Measurements from ENCODE around the gene RAB11FIP3.
"Not testable (repeated sequence)": the region's sequence is repeated elsewhere in the genome, so short reads cannot be mapped to it uniquely, and the experiment has no call there.

Gene RAB11FIP3

GRCh38 chr16:392450-393030 lies 32.9 kb upstream of the RAB11FIP3 start:
- DNase-seq: no peak

GRCh38 chr16:396199-396598 lies 29.2 kb upstream of the RAB11FIP3 start:
- no peak for DNase-seq

GRCh38 chr16:396605-397004 lies 28.8 kb upstream of the RAB11FIP3 start:
- no peak for DNase-seq

- DNase-seq: no peak
Measured at GRCh38 chr16:397135-397661, 28.3 kb upstream of the RAB11FIP3 start, which contains the start of gene NME4. TSS of gene NME4 (plus strand) at chr16:397199. CDS start at chr16:397223, 24 bp downstream.

- no peak for DNase-seq
Measured at GRCh38 chr16:397736-398332, 27.6 kb upstream of the RAB11FIP3 start.

GRCh38 chr16:398561-399339 lies 26.7 kb upstream of the RAB11FIP3 start:
- DNase-seq: no peak

GRCh38 chr16:399340-400019 lies 26.0 kb upstream of the RAB11FIP3 start:
- no peak for DNase-seq

- DNase-seq: no peak
Measured at GRCh38 chr16:400061-400591, 25.3 kb upstream of the RAB11FIP3 start.

GRCh38 chr16:401468-402348 lies 23.7 kb upstream of the RAB11FIP3 start, which contains the start of gene DECR2:
TSS of gene DECR2 (plus strand) at chr16:401885. CDS start at chr16:401964, 79 bp downstream.
- peak; percentile 98 for DNase-seq

GRCh38 chr16:404971-405486 lies 20.4 kb upstream of the RAB11FIP3 start:
- no peak for DNase-seq

- no peak for DNase-seq
Measured at GRCh38 chr16:405548-406506, 19.6 kb upstream of the RAB11FIP3 start.

- no peak for DNase-seq
Measured at GRCh38 chr16:407253-407652, 18.2 kb upstream of the RAB11FIP3 start.

GRCh38 chr16:410516-411178 lies 14.8 kb upstream of the RAB11FIP3 start:
- no peak for DNase-seq

- no peak for DNase-seq
Measured at GRCh38 chr16:411576-412265, 13.7 kb upstream of the RAB11FIP3 start.

- no peak for DNase-seq
Measured at GRCh38 chr16:414395-415169, 10.9 kb upstream of the RAB11FIP3 start.

- DNase-seq: not testable (repeated sequence)
Measured at GRCh38 chr16:415170-415498, 10.3 kb upstream of the RAB11FIP3 start.

- not testable (repeated sequence) for DNase-seq
Measured at GRCh38 chr16:422179-422578, 3.3 kb upstream of the RAB11FIP3 start.

GRCh38 chr16:424033-424622 lies 1.3 kb upstream of the RAB11FIP3 start:
- DNase-seq: no peak

Data from activated CD4-positive, alpha-beta T cell treated with anti-CD3 and anti-CD28 coated beads, Interleukin-2, Interleukin-6, amounts not matched to agents 100 ng/mL and 50 ng/mL, durations not matched to agents 16 hours and 8 hours (primary cell).